H1 (cell line): ENCODE measurements around the gene STK40. TPM values are rescaled to one million over a fixed set of nuclear protein-coding genes. Genes with fewer than 3 reads are reported as not detected.

Experiments used
- BACH1 ChIP-seq: IDR thresholded peaks from 2 replicates; pipeline ENCODE4 v1.6.1; 2012; ENCODE audit warnings: low read length, improper control_type of control experiment
- CBX8 ChIP-seq: fragments of 300-800, 300-1000 bp; sonication (generic); IDR thresholded peaks from 2 replicates; pipeline ENCODE4 v1.7.1; 2016; ENCODE audit warnings: low read depth, low read length, borderline replicate concordance
- CTBP2 ChIP-seq: IDR thresholded peaks from 2 replicates; pipeline ENCODE4 v1.7.0; 2011; ENCODE audit warnings: borderline replicate concordance, mild to moderate bottlenecking, moderate library complexity, mixed read lengths, low read length; ENCODE audit not compliant: insufficient read depth, insufficient read length
- FOSL1 ChIP-seq: IDR thresholded peaks from 2 replicates; pipeline ENCODE4 v1.6.1; 2011; ENCODE audit warnings: mild to moderate bottlenecking, low read depth, low read length, moderate library complexity; ENCODE audit not compliant: insufficient read depth
- HDAC2 ChIP-seq, 2 experiments: fragments of 300-600 bp in 1 of 2; sonication (generic) in 1 of 2; IDR thresholded peaks; 2 replicates each; pipeline ENCODE4 v1.6.1; 2011 to 2012; ENCODE audit warnings: low read depth in 2 of 2, low read length in 2 of 2, mild to moderate bottlenecking in 2 of 2, moderate library complexity in 2 of 2, borderline replicate concordance in 1 of 2, inconsistent platforms in 1 of 2
- KDM1A ChIP-seq: fragments of 200-600, 300-600 bp; sonication (generic); IDR thresholded peaks from 2 replicates; pipeline ENCODE4 v1.7.1; 2016; ENCODE audit warnings: mild to moderate bottlenecking, low read length, borderline replicate concordance
- KDM4A ChIP-seq: IDR thresholded peaks from one replicate; pipeline ENCODE4 v1.7.1; 2012; ENCODE audit warnings: low read depth, mild to moderate bottlenecking, moderate library complexity, low read length, inconsistent platforms; ENCODE audit not compliant: severe bottlenecking
- RBBP5 ChIP-seq: IDR thresholded peaks from 2 replicates; pipeline ENCODE4 v1.7.1; 2012; ENCODE audit warnings: low read depth, mild to moderate bottlenecking, inconsistent platforms, low read length, moderate library complexity, borderline replicate concordance
- polyA plus RNA-seq, 7 experiments: library from polyadenylated mRNA; depleted of rRNA in 3 of 7; stranded (reverse) in 5 of 7; unstranded in 2 of 7; fragments of >200 nt in 5 of 7; fragments of 200-250 nt in 2 of 7; gene quantifications; 1 replicate in 5 of 7; 2 replicates in 1 of 7; 4 replicates in 1 of 7; pipeline versions ENCODE4 v1.2.1 to v1.2.3, GENCODE V29; 2011 to 2013; ENCODE audit warnings: missing spikeins in 2 of 7, mixed read lengths in 2 of 7
- total RNA-seq: library from RNA; stranded (reverse); fragmentation: NEBNext Ultra II Directional; extraction: Animal tissue kit (Norgen Biotek cat#: 25700); gene quantifications from 2 replicates; pipeline ENCODE4 v1.2.1, GENCODE V29; 2021
- TF ChIP-seq, protein P1 (sequence below): IDR thresholded peaks from 2 replicates; pipeline ENCODE4 v1.6.1; 2012; ENCODE audit warnings: inconsistent platforms

Gene STK40
- total and polyA plus RNA-seq, 2 of the 8 experiments (the other 6 are each of a cell fraction or from before 2014, with no cell fraction given), result 13.6 to 28.6 TPM

- TF ChIP-seq FOSL1 (no peak), CBX8 (no peak), KDM4A (no peak), KDM1A (no peak), RBBP5 (no peak), CTBP2 (no peak), HDAC2 (IDR thresholded peaks at IDR 0.05; ENCODE audit: borderline replicate concordance in 1 of 2, low read depth in 2 of 2, low read length in 2 of 2) (no peak), BACH1 (no peak)
- TF ChIP-seq, protein P1, sequence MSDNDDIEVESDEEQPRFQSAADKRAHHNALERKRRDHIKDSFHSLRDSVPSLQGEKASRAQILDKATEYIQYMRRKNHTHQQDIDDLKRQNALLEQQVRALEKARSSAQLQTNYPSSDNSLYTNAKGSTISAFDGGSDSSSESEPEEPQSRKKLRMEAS, result no peak
Observed at GRCh38 chr1:36327421-36328087, 58.2 kb downstream of the STK40 start (continued).
